Superior temporal gyrus (tissue), 1 donor: Measurements from ENCODE around the gene ACIN1.

Experiments
- DNase-seq: peaks from one replicate; pipeline ENCODE4 v3.0.0-alpha.2; 2016; ENCODE audit errors: extremely low spot score

Gene ACIN1

GRCh38 chr14:23104591-23105347, 9.8 kb upstream of the ACIN1 start, which contains the start of gene CIROP:
TSS of gene CIROP (minus strand) at chr14:23104989. CDS start at chr14:23104920, 69 bp downstream.
- DNase-seq, result peak; percentile 42

GRCh38 chr14:23104070-23104590, 9.2 kb upstream of the ACIN1 start:
- DNase-seq, result no peak

GRCh38 chr14:23103581-23103980, 8.6 kb upstream of the ACIN1 start:
- no peak for DNase-seq

GRCh38 chr14:23102801-23103200, 7.9 kb upstream of the ACIN1 start:
- DNase-seq, result peak; percentile 15

GRCh38 chr14:23101986-23102625, 7.2 kb upstream of the ACIN1 start:
- DNase-seq, result no peak

DNA sequence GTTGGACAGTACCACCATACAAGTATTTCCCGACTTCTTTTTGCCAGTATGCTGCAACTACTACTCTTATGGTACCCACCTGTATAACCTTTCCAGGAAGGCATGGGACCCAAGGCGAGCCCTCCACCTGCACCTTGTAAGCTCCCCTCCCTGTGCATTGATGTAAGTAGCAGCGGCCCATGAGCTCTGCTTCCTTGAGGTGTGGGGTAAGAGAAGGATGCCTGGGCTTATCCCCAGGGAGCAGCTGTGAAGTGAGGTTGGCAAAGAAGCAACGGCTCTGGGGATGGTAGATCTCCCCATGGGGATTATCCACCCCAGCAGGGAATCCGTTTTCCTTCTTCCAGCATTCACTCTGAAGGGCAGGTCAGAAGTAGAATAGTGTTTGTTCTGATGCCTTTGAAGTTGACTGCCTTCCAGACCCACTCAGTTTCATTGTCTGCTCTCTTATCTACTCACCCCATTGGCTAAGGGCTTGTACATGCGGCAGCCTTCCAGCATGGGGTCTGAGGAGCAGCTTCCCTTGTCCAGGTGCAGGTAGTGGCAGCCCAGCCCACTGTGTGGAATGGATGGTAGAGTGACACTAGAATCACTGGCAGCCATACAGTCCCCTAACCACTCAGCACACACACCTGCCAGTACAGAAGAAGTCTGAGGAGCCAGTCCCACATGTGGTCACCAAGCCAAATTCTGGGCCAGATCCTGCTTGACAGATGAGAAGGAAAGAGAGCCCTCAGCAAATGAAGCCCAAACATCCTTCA, 6.5 kb upstream of the ACIN1 start:
- DNase-seq, result no peak

DNA sequence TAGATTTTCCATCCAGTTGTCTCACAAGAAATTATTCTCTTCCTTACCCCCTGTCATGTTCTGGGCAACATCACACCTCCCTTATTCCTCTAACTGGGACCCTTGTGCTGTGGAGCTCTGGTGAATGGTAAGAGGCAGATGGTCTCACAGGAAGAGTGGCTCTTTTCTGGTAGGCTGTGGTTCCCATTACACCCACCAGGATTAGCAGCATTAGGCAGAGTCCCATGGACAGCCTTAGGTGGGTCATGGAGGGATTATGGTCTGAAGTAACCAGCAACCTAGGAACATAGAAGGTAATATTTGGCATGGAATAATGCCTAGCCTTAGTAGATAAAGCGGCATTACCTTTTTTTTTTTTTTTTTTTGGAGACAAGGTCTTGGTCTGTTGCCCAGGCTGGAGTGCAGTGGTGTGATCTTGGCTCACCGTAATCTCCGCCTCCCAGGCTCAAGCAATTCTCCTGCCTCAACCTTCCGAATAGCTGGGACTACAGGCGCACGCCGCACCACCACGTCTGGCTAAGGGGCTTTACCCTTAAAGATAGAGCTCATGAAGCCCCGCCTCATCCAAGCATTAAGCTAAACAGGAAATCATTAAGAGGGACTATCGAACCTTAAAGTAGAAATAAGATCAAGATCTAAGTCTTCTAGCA, 4.4 kb upstream of the ACIN1 start:
- no peak for DNase-seq

DNA sequence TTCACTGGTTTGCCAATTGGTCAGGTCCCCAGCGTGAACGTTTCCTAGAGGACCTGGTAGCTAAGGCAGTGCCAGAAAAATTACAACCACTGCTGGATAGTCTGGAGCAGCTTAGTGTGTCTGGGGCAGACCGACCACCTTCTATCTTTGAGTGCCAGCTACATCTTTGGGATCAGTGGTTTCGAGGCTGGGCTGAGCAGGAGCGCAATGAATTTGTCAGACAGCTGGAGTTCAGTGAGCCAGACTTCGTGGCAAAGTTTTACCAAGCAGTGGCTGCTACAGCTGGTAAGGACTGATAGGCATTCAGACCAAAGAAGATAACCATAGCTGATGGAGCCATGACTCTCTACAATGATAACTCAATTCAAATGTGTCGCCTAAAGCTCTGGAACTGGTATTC, 2.9 kb upstream of the ACIN1 start:
- no peak for DNase-seq

- peak; percentile 100 for DNase-seq
These were observed 516 bp upstream of the ACIN1 start, which contains the start of gene C14orf119 for GRCh38 chr14:23095196-23096108. TSS of gene C14orf119 (plus strand) at chr14:23095505. CDS start at chr14:23097659, 2,154 bp downstream.

GRCh38 chr14:23093991-23094665, 808 bp downstream of the ACIN1 start:
- no peak for DNase-seq

DNA sequence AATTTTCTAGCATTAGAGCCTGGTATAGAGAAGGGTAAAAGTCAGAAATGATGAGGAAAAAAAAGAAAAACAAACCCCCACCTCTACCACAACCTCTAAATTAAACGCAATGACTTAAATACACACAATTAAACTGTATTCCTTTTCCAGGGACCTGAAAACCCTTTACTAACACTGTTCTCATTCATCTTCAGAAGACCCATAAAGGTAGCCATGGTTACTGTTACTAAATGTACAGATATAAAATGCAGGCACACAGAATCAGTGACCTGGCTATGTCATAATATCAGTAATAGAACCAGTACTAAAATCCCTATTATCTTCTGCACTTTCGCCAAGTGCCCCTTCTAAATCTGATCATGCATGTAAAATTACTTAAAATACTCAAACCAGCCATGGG, 1.4 kb downstream of the ACIN1 start:
- no peak for DNase-seq

DNA sequence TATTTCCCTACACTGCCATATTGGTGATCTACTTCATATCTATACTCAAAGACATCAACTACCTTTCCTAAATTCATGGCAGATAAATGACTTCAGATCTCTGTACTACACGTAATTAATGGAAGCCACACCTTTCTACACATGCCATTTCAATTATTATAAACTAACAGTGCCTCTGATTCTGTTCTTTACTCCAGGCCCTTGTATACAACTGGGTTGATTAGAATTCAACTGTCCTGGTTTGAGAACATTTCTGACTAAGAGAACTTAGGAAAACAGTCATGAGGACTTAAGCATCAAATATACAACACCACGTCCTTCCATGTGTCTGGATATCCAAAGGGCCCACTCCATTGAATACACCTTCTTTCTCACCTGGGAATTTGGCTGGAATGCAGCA, 1.8 kb downstream of the ACIN1 start:
- DNase-seq, result no peak

GRCh38 chr14:23091294-23092225, 3.4 kb downstream of the ACIN1 start:
- DNase-seq, result no peak

DNA sequence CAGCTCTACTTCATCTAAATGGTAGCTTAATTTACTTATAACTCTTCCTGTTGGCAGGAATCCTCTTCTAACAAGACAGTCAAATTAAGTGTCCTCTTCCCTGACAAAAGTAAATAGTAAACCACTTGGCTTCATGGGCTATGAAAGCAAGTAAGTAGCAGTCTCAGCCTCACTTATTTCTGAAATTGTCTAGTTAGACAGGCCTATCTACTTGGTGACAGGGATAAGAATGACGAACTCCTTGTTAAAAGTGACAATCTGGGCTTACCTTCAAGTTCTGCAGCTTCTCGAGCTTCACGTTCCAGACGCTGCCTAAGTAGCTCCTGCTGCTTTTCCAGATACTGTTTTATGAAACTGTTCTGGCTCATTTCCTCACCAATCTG, 4.7 kb downstream of the ACIN1 start:
- DNase-seq, result no peak

DNA sequence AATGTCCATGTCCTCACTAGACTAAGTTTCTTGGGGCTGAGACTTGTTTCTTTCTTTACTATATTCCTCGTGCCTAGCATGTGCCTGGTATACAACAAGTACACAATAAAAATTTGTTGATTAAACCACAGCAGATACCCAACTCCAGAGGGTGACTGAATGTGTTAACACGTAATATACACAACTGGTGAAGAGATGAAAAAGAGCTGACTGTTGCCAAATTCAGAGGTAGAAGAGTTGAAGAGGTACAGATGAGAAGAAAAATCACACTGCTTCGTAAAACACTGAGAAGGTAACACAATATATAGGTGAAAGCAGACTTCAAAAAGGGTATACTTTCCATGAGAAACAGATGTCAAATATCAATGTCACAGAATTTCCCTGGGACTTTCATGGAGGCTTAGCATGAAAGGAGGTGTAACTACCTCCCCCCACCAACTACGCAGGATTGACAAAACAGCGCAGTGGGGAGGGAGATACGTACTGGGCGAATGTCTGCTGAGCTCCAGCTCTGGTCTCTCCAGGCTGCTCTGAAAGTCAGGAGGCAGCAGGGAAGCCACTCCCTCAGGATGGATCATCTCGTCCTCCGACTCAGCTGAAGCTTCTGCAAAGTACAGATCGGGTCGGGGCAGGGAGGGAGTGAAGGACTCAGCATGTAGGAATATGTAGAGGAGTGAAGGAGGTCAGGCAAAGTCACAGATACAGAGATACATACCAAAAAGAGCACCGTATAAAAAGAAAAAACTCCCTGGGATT, 5.3 kb downstream of the ACIN1 start:
- DNase-seq, result no peak

DNA sequence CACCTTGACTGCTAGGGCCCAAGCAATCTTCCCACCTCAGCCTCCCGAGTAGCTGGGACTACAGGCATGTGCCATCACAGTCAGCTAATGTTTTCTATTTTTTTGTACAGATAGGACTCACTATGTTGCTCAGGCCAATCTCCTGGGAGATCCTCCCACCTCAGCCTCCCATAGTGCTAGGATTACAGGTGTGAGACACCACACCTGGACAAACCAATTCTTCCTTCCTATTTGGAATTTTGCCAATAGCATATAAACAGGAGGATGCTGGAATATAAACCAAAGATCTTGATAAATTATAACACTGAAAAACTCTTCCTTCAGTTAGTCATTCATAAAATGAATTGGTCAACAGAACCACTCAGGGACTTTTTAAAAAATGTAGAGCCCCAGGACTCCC, 8.4 kb downstream of the ACIN1 start:
- DNase-seq, result no peak

DNA sequence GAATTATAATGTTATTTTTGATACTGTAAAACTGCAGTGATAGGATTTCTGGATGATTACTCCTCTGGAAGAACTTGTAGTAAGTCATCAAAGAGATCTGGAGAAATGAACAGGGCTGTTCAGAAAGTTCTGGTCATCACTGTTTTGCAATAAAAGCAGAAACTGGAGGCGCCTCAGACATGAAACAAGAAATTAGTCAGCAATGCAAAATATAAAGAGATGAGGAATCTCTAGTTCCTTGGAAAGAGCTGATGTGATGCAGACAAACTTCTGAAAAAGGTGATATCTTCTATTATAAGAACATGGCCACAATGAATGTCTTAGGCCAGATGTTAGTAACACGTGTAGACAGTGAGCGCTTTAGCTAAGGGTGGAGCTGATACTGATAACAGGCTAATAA, 9.5 kb downstream of the ACIN1 start:
- DNase-seq, result no peak

GRCh38 chr14:23080474-23080873, 14.5 kb downstream of the ACIN1 start:
- no peak for DNase-seq
